ENCODE results near the gene KCNQ1OT1. TPM values are rescaled to one million over a fixed set of nuclear protein-coding genes. Genes with fewer than 3 reads are reported as not detected.

The KCNQ1OT1 gene
- total and polyA plus RNA-seq, 9 of the 15 experiments (the other 6 are each of a cell fraction or from before 2014, with no cell fraction given): 0.04 to 2.3 (median 0.74) TPM

DNA sequence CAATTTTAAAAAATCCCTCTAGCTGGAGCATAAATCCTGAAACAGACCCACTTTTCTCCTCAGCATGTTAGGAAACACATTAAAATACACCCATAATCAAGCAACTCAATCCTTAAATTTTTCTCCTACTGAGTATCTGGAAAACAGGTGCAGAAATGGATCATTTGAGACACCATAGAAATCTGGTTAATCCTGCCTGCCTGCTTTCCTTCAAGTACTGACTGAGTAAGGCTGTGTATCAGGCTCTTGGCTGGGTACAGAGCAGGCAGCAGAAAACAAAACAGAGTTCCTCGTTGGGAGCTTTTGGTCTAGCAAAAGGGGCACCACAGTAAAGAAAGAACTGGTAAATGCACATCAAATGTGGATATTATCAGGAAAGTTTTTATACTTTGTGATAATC lies 1.9 kb downstream of the KCNQ1OT1 start:
- in situ Hi-C loops (cut with MboI) (no loop called here), intact Hi-C loops (cut with micrococcal nuclease) (loop anchor here (5.0 to 10.0 kb wide), 2 partner anchors 163 to 189 kb away; partner anchors contain the start of gene CDKN1C)
- peaks cover 18 to 34% of the 10 kb centered on the region in 2 experiments; a peak in 4 of 5 replicates for H3K4me1 ChIP-seq (replicated peaks in 1 of 2; ENCODE audit: control insufficient read depth in 2 of 2, insufficient read depth in 2 of 2, low read length in 2 of 2)
- no peak overlapping the region for H3K27ac ChIP-seq (ENCODE audit: extremely low read depth, low read depth, low read length)
- no peak for TF ChIP-seq ZNF830 (CRISPR knock-in tag; IDR thresholded peaks at IDR 0.05)
- no peak for TF ChIP-seq HNRNPLL (IDR thresholded peaks at IDR 0.05; ENCODE audit: low read depth, low read length, poor library complexity, severe bottlenecking)
- TF ChIP-seq STAT5A (IDR thresholded peaks at IDR 0.05; ENCODE audit: borderline replicate concordance, low read length): no peak
- no peak for TF ChIP-seq DMBX1 (CRISPR knock-in tag; IDR thresholded peaks at IDR 0.05; ENCODE audit: borderline replicate concordance)
- TF ChIP-seq MECOM (CRISPR knock-in tag; IDR thresholded peaks at IDR 0.05): no peak
- TF ChIP-seq TOE1 (IDR thresholded peaks at IDR 0.05; ENCODE audit: borderline replicate concordance): no peak
- no peak for TF ChIP-seq TOE1 (CRISPR knock-in tag; IDR thresholded peaks at IDR 0.05; ENCODE audit: borderline replicate concordance, low read depth)
- no peak for TF ChIP-seq IFI16 (CRISPR knock-in tag; IDR thresholded peaks at IDR 0.05)
- no peak for TF ChIP-seq ZNF143 (CRISPR knock-in tag; IDR thresholded peaks at IDR 0.05)
- TF ChIP-seq, protein P1, sequence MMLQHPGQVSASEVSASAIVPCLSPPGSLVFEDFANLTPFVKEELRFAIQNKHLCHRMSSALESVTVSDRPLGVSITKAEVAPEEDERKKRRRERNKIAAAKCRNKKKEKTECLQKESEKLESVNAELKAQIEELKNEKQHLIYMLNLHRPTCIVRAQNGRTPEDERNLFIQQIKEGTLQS (IDR thresholded peaks at IDR 0.05): no peak
- TF ChIP-seq, protein P1 (CRISPR knock-in tag; conservative IDR thresholded peaks at IDR 0.05): no peak
- TF ChIP-seq ATF1 (CRISPR knock-in tag; IDR thresholded peaks at IDR 0.05): no peak
- TF ChIP-seq ATF1 (tag; IDR thresholded peaks at IDR 0.05): no peak
- TF ChIP-seq ZNF583 (CRISPR knock-in tag; IDR thresholded peaks at IDR 0.05): no peak
- TF ChIP-seq HDAC1 (IDR thresholded peaks at IDR 0.05): no peak
- no peak for TF ChIP-seq U2AF2 (optimal IDR thresholded peaks at IDR 0.05; ENCODE audit: low read depth, low read length)
- WGBS (ENCODE audit: insufficient coverage, low coverage, missing lambda C conversion rate): 0% methylated on average over 1 of the region's 1 CpG
- peaks cover 37% of the 10 kb centered on the region for H3K36me3 ChIP-seq (ENCODE audit: control insufficient read depth, insufficient read depth, low read length)
- H3K79me2 ChIP-seq (ENCODE audit: control insufficient read depth, insufficient read depth, low read length): peaks cover 73% of the 10 kb centered on the region
- FAIRE-seq: no peak
- POLR2A ChIA-PET: interaction anchor here (0.6 to 1.0 kb wide), 6 partner anchors 9 to 198 kb away, joined by 3 to 5 read pairs (median 4); no protein-coding TSS in a partner anchor
- CTCF ChIA-PET (ENCODE audit: low intra/inter-chr PET ratio): no interaction called here
- DNase-seq (ENCODE audit: extremely low read depth in 1 of 4, low spot score in 3 of 4): no peak
- no peaks in the 10 kb centered on the region for H3K27me3 ChIP-seq (ENCODE audit: control insufficient read depth in 2 of 2, insufficient read depth in 2 of 2, low read length in 2 of 2)
- H3K9me3 ChIP-seq (replicated peaks; ENCODE audit: control insufficient read depth, insufficient read depth, low read depth, low read length): no peaks in the 10 kb centered on the region
- H3K4me3 ChIP-seq: peak overlapping the region; percentile 69
- H3K9ac ChIP-seq (ENCODE audit: insufficient read depth in 1 of 2, low read depth in 2 of 2, low read length in 2 of 2): peak overlapping the region; percentile 30 to 84; a peak in 3 of 4 replicates
- no peak overlapping the region for H2AFZ ChIP-seq (ENCODE audit: low read depth, low read length)
- H3K4me2 ChIP-seq (ENCODE audit: insufficient read depth, low read length): peak overlapping the region; percentile 86
- peaks cover 51% of the 10 kb centered on the region for H4K20me1 ChIP-seq (replicated peaks; ENCODE audit: control insufficient read depth, insufficient read depth, low read length)
- ATAC-seq: no peak
- no peaks in the 10 kb centered on the region for H3K9me1 ChIP-seq (ENCODE audit: control insufficient read depth, insufficient read depth, low read length)
- TSS peak; percentile 42 for BruUV-seq (replicated peaks)
